ENCODE results near the gene OGFOD2. TPM values are rescaled to one million over a fixed set of nuclear protein-coding genes. Genes with fewer than 3 reads are reported as not detected.

OGFOD2 gene
- 7.2 and 8.3 TPM in 2 replicates for total RNA-seq

GRCh38 chr12:122974892-122975789, at the start of gene OGFOD2:
TSS of gene OGFOD2 (plus strand) at chr12:122975244. CDS start at chr12:122975252, 8 bp downstream.

GRCh38 chr12:122965851-122966742, 8.9 kb upstream of the OGFOD2 start, which contains the start of gene ABCB9:
TSS of gene ABCB9 (minus strand) at chr12:122966463. CDS start at chr12:122960235, 6,228 bp downstream.

GRCh38 chr12:122980183-122981035, 5.4 kb downstream of the OGFOD2 start, which contains the start of gene ARL6IP4:
TSS of gene ARL6IP4 (plus strand) at chr12:122980681. CDS start at chr12:122981140, 459 bp downstream.

Other genes with a start within 250 kb of the OGFOD2 start
- gene HCAR1, start 244.4 kb upstream of the OGFOD2 start, total RNA-seq: under 0.01 TPM in 2 replicates
- gene DENR, start 222.4 kb upstream of the OGFOD2 start, total RNA-seq: 29.4 and 36.9 TPM in 2 replicates
- gene CCDC62, start 200.7 kb upstream of the OGFOD2 start, total RNA-seq: 0.33 and 0.43 TPM in 2 replicates
- 23.9 and 24.0 TPM in 2 replicates for gene HIP1R, start 139.8 kb upstream of the OGFOD2 start, total RNA-seq
- 11.4 and 11.6 TPM in 2 replicates for gene VPS37B, start 79.1 kb upstream of the OGFOD2 start, total RNA-seq
- 3.3 and 4.1 TPM in 2 replicates for gene ABCB9, start 8.8 kb upstream of the OGFOD2 start, total RNA-seq
- gene ARL6IP4, start 5.4 kb downstream of the OGFOD2 start, total RNA-seq: 150 and 170 TPM in 2 replicates
- 2.2 and 3.1 TPM in 2 replicates for gene PITPNM2, start 175.8 kb downstream of the OGFOD2 start, total RNA-seq

Measured in dermis lymphatic vessel endothelial cell (primary cell).